Osteocyte (in vitro differentiated cells): ENCODE results near the gene TNKS1BP1. TPM values are rescaled to one million over a fixed set of nuclear protein-coding genes. Genes with fewer than 3 reads are reported as not detected.
"Not testable (repeated sequence)": the region's sequence is repeated elsewhere in the genome, so short reads cannot be mapped to it uniquely, and the experiment has no call there.

Experiments used
- DNase-seq: peaks from one replicate; pipeline ENCODE4 v3.0.0; 2021; ENCODE audit warnings: mixed read lengths; ENCODE audit not compliant: unreplicated experiment; ENCODE audit errors: extremely low spot score
- H3K27ac Mint-ChIP-seq: one replicate; pipeline ENCODE4 v1.8.0; 2021; ENCODE audit warnings: mild to moderate bottlenecking, mixed read lengths; ENCODE audit not compliant: unreplicated experiment
- H3K27me3 Mint-ChIP-seq: one replicate; pipeline ENCODE4 v1.8.0; 2021; ENCODE audit warnings: mixed read lengths; ENCODE audit not compliant: unreplicated experiment
- H3K36me3 Mint-ChIP-seq: one replicate; pipeline ENCODE4 v1.8.0; 2021; ENCODE audit warnings: mixed read lengths; ENCODE audit not compliant: unreplicated experiment
- H3K4me1 Mint-ChIP-seq: one replicate; pipeline ENCODE4 v1.8.0; 2021; ENCODE audit warnings: mixed read lengths; ENCODE audit not compliant: unreplicated experiment
- H3K4me3 Mint-ChIP-seq: one replicate; pipeline ENCODE4 v1.8.0; 2021; ENCODE audit warnings: mild to moderate bottlenecking, moderate library complexity, mixed read lengths; ENCODE audit not compliant: unreplicated experiment
- H3K9me3 Mint-ChIP-seq: one replicate; pipeline ENCODE4 v1.8.0; 2021; ENCODE audit warnings: mixed read lengths; ENCODE audit not compliant: unreplicated experiment
- CTCF ChIP-seq: fragments of 200-600 bp; sonication (generic); IDR thresholded peaks from 2 replicates; pipeline ENCODE4 v1.5.0; 2021; ENCODE audit warnings: antibody characterized with exemption, mild to moderate bottlenecking, moderate library complexity
- total RNA-seq: library from RNA; stranded (reverse); gene quantifications from 2 replicates; pipeline ENCODE4 v1.2.1, GENCODE V29; 2021

Gene TNKS1BP1
- total RNA-seq, 1 donor from 2014 or later, result 152 TPM

DNA sequence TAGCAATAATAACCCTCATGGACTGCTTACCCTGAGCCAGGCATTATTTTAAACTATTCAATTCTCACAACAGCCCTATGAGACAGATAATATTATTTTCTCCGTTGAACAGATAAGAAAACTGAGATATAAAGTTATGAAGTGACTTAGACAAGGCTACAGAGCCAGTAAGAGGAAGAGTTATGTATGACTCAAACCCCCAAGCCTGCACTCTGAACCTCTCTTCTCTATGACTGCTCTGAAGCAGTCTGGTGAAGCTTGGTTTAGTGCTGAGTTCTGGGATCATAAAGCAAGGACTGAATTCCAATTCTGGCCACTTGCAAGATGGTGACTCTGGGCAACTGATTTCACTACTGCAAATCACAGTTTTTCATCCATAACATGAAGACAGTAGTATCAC is 34.5 kb downstream of the TNKS1BP1 start:
- H3K4me3 Mint-ChIP-seq, result no peak overlapping the region
- H3K9me3 Mint-ChIP-seq, result no peaks in the 10 kb centered on the region
- H3K36me3 Mint-ChIP-seq, result no peaks in the 10 kb centered on the region
- no peak for TF ChIP-seq CTCF
- H3K27me3 Mint-ChIP-seq, result no peaks in the 10 kb centered on the region
- H3K27ac Mint-ChIP-seq, result no peak overlapping the region
- H3K4me1 Mint-ChIP-seq, result peaks cover 28% of the 10 kb centered on the region
- no peak for DNase-seq

DNA sequence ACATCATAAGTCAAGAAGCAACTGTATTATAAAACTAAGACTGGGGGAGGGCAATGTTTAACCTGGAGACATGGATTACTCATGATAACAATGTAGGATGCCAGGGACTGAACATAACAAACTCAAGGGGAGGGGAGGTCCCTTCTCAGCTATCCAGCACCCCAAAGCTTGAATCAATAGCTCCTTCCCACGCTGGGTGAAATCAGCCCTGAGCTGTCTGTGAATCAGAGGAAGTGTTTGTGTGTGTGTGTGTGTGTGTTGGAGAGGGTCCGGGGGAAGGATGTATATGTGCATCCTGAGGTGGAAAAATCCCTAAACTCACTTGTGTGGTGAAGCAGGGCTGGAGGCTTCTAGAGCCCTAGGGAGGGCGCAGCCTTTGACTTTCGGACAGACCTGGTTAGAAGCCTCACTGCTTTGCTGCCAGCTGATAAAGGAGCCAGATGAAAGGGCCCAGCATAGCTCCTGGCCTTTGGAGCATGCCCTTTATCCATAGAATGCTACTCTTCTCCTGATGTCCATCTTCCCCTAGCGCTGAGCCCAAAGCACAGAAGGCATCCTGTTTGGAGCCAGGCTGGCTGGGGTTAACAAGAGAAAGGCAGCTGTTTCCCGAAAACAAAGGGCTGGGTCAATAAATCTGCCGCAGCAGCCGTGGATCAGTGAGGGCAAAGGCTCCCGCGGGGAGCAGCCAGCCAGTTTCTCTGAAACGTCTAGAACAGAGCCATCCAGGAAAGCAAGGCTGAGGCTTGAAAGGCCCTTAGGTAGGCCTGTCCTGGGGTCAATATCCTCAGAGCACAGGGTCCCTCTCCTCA is 35.8 kb downstream of the TNKS1BP1 start:
- DNase-seq, result no peak
- TF ChIP-seq CTCF, result no peak
- Mint-ChIP-seq H3K36me3 (no peaks in the 10 kb centered on the region), H3K9me3 (no peaks in the 10 kb centered on the region), H3K27me3 (no peaks in the 10 kb centered on the region), H3K4me1 (peaks cover 22% of the 10 kb centered on the region), H3K4me3 (no peak overlapping the region), H3K27ac (no peak overlapping the region)

DNA sequence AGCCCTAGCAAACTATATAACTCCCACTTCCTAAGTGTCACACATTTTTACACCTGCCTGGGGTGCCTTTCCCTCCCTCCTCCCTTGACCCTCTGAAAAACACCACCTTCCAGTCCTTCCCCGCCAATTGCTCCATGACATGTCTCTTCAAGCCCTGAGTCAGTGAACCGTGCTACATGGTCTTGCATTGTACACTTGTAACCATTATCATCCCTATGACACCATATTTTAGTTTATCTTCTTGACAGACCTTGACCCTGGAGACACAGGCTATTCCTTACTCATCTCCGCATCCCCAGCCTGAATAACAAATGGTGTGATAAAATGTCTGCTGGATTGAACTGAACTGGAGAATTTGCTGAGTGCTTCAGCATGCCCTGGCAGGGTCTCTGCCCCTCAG is 36.9 kb downstream of the TNKS1BP1 start:
- H3K27me3 Mint-ChIP-seq, result no peaks in the 10 kb centered on the region
- no peaks in the 10 kb centered on the region for H3K36me3 Mint-ChIP-seq
- no peaks in the 10 kb centered on the region for H3K9me3 Mint-ChIP-seq
- TF ChIP-seq CTCF, result no peak
- no peak overlapping the region for H3K4me3 Mint-ChIP-seq
- peaks cover 18% of the 10 kb centered on the region for H3K4me1 Mint-ChIP-seq
- DNase-seq, result no peak
- no peak overlapping the region for H3K27ac Mint-ChIP-seq

DNA sequence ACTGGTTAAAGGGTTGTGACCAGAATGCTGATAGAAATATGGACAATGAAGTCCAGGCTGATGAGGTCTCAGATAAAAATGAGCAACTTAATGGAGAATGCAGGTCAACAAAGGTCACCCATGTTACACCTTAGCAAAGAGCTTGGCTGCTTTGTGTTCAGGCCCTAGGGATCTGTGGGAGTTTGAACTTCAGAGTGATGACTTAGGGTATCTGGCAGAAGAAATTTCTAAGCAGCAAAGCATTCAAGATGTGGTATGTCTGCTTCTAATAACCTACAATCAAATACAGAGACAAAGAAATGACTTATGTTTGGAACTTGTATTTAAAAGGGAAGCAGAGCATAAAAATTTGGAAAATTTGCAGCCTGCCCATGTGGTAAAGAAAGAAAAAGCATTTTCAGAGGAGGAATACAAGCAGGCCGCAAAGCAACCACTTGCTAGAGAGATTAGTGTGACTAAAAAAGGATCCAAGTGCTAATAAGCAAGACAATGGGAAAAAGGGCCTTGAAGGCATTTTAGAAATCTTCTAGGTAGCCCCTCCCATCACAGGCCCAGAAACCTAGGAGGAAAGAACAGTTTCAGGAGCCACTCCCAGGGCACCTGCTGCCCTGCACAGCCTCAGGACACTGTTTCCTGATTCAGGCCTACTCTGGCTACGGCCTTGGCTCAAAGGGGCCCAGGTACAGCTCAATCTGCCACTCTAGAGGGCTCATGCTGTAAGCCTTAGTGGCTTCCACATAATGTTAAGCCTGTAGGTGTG is 41.3 kb downstream of the TNKS1BP1 start:
- H3K4me1 Mint-ChIP-seq, result peaks cover 28% of the 10 kb centered on the region
- TF ChIP-seq CTCF, result no peak
- H3K4me3 Mint-ChIP-seq, result no peak overlapping the region

GRCh38 chr11:57281546-57281945 is 43.2 kb downstream of the TNKS1BP1 start:
- peaks cover 42% of the 10 kb centered on the region for H3K4me1 Mint-ChIP-seq
- not testable (repeated sequence) for H3K4me3 Mint-ChIP-seq, H3K27me3 Mint-ChIP-seq, H3K36me3 Mint-ChIP-seq, H3K27ac Mint-ChIP-seq, H3K9me3 Mint-ChIP-seq, DNase-seq

More for the DNA sequence above, 41.3 kb downstream of the TNKS1BP1 start:
- peaks cover 2% of the 10 kb centered on the region for H3K36me3 Mint-ChIP-seq
- H3K27me3 Mint-ChIP-seq, result no peaks in the 10 kb centered on the region
- no peak for DNase-seq
- no peaks in the 10 kb centered on the region for H3K9me3 Mint-ChIP-seq
- H3K27ac Mint-ChIP-seq, result no peak overlapping the region
